Effector CD8-positive, alpha-beta T cell (primary cell): Measurements from ENCODE around the gene ANKRD53.
"Not testable (repeated sequence)": the region's sequence is repeated elsewhere in the genome, so short reads cannot be mapped to it uniquely, and the experiment has no call there.

Experiments used
- DNase-seq: peaks from one replicate; lab custom pipeline; 2025; lab: John Stamatoyannopoulos, UW

The ANKRD53 gene

GRCh38 chr2:70991142-70991541 is 12.7 kb downstream of the ANKRD53 start:
- no peak for DNase-seq

DNA sequence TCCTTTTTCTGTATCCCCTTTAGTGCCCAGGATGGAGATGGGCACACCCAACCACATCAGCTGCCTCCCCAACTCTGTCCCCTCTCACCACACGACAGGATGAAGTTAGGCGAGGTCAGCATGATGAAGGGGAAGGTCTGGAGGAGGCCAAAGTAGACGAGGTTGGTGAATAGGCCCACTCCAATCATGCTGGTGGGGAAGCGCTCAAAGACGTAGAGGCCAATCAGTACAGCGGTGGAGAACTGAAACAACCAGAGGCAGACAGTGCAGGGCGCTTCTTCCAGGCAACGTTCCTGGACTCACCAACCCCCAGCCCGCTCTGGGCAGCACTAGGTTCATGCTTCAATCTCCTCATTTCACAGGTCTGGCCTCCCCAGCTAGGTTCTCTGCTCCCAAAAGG is 13.3 kb downstream of the ANKRD53 start:
- no peak for DNase-seq

GRCh38 chr2:70992945-70993853 is 14.8 kb downstream of the ANKRD53 start:
- DNase-seq, result no peak

DNA sequence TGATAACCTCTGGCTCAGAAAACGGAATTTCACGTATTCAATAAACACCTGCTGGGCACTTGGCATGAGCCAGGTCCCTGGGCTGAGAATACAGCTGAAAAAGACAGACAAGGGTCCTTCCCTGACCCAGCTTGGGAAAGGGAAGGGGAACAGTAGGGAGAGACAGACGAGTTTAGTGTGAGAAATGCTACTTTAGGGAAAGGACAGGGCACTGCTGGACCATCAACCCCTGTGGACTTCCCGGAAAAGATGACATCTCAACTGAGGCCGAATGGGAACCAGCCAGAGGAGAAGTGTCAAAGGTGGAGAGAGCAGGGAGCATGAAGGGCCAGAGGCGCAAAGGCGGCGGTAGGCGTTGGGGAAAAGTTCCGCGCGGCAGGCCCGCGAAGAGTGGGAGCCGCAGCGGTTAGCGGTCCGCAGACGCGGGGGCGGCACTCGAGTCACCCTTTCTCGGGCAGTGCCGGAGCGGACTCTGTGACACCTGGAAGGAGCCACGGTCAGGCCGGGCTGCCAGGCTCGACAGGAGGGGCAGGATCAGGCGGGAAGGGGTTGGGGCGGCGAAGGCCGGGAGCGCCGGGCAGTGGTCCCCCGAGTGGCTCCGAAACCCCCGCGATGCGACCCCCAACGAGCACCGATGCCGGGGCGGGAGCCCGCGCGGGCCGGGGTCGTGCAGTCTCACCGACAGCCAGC is 15.7 kb downstream of the ANKRD53 start:
- DNase-seq, result no peak

- DNase-seq, result peak; percentile 73
Observed at GRCh38 chr2:70994699-70995425, 16.4 kb downstream of the ANKRD53 start, which contains the start of gene TEX261. TEX261 (minus strand) TSS chr2:70994873; CDS start chr2:70994757, 116 bp downstream.

GRCh38 chr2:70995426-70995729 is 16.9 kb downstream of the ANKRD53 start:
- DNase-seq, result peak; percentile 42

- not testable (repeated sequence) for DNase-seq
Observed at GRCh38 chr2:70998885-70999284, 20.5 kb downstream of the ANKRD53 start.

DNA sequence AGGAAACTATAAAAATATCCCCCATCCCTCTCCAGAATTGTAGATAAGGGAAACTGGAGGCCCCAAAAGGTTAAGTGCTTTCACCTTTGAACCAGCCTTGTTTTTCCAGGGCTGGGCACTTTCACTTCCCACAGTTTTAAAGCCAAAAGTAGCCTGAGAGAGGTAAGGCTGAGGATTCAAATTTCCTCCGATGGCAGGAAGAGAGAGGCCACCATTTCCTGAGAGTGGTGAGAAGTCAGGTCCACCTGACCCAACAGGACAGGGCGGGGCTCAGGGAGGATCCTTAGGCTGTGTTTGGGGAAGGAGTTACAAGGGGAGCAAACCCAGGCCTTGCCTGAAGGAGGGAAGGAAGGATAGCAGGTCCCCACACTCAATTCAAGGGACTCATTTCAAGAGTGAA is 20.9 kb downstream of the ANKRD53 start:
- no peak for DNase-seq

DNA sequence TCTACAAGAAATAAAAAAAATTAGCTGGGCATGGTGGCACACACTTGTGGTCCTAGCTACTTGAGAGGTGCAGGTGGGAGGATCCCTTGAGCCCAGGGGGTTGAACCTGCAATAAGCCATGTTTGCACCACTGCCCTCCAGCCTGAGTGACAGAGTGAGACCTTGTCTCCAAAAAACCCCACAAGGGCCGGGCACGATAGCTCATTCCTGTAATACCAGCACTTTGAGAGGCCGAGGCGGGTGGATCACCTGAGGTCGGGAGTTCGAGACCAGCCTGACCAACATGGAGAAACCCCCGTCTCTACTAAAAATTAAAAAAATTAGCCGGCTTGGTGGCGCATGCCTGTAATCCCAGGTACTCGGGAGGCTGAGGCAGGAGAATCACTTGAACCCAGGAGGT is 21.5 kb downstream of the ANKRD53 start:
- not testable (repeated sequence) for DNase-seq

GRCh38 chr2:71000780-71001591 is 22.6 kb downstream of the ANKRD53 start:
- peak; percentile 65 for DNase-seq

- DNase-seq, result no peak
Observed at GRCh38 chr2:71001592-71001927, 23.1 kb downstream of the ANKRD53 start.

GRCh38 chr2:71001981-71002570 is 23.6 kb downstream of the ANKRD53 start:
- no peak for DNase-seq

- DNase-seq, result no peak
Observed at GRCh38 chr2:71003396-71003795, 25.0 kb downstream of the ANKRD53 start.

- no peak for DNase-seq
Observed at GRCh38 chr2:71003966-71004755, 25.7 kb downstream of the ANKRD53 start.

GRCh38 chr2:71004857-71005256 is 26.4 kb downstream of the ANKRD53 start:
- no peak for DNase-seq

DNA sequence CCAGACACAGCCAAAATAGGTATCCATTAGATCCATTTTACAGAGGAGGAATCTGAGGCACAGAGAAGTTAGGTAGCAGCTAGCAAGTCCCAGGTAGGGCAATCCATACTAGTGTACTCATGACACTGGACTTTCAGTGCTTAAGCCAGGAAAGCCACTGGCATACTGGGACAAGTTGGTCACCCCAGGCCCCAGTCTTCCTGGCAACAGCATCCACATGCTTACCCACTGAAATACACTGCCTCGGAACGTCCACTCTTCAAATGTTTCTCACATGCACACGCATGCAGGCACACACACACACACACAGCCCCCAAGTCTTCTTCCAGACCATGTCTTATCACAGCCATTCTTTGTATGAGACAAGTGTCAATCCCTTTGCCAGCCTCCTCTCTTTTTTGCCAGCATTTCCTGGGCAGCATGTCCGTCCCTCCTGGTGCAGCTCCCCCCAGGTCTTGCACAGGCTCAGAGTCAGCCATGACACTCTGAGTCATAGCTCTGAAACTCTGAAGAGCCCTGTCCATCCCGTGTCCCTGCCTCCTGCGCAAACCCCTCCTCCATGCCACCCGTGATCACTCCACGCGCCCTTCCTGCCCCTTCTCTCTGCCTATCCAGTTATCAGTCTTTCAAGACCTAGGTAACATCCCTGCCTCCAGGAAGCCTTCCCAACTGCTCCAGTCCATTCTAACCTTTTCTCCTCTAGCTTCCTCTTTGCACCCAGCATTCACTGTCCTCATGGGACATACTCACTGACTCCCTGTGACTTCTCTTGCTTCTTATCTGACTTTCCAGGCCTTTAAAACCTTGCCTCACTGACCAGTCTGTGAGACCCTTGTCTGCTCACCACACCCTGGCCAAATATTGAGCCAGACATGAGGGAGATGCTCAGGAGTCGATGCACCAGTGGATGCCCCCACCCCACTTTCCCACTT is 27.1 kb downstream of the ANKRD53 start:
- DNase-seq, result no peak

DNA sequence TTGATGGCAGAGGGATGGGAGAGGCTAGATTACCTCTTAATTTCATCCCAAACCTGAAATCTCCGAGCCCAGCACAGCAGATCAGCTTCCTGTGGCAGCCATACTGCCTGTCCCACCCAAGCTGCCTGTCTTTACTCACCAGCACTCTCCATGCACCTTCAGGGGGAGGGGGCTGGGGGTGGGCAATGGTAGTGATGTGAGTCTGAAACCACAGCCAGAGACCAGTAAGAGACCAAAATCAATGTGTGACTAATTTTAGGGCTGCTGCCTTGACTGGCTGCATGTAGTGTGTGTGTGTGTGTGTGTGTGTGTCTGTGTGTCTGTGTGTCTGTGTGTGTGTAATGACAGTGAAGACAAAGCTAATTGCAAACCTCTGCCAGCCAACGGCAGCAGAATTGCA is 27.9 kb downstream of the ANKRD53 start:
- no peak for DNase-seq

GRCh38 chr2:71006955-71007799 is 28.7 kb downstream of the ANKRD53 start:
- DNase-seq, result no peak

GRCh38 chr2:71008342-71008741 is 29.9 kb downstream of the ANKRD53 start:
- DNase-seq, result no peak
